Activated CD8-positive, alpha-beta memory T cell treated with anti-CD3 and anti-CD28 coated beads, Interleukin-2, amount 50 U/mL, for 4 hours (primary cell): Measurements from ENCODE around the gene ODAD3.
"Not testable (repeated sequence)": the region's sequence is repeated elsewhere in the genome, so short reads cannot be mapped to it uniquely, and the experiment has no call there.

Source experiments
- DNase-seq: peaks from one replicate; pipeline ENCODE4 v3.0.0-alpha.2; 2020

ODAD3 gene

GRCh38 chr19:11401808-11402543 is 32.9 kb downstream of the ODAD3 start:
- no peak for DNase-seq

- no peak for DNase-seq
These were observed 34.1 kb downstream of the ODAD3 start for GRCh38 chr19:11400798-11401197.

GRCh38 chr19:11399667-11400066 is 35.3 kb downstream of the ODAD3 start:
- no peak for DNase-seq

GRCh38 chr19:11397089-11397610 is 37.8 kb downstream of the ODAD3 start:
- no peak for DNase-seq

GRCh38 chr19:11390933-11391680 is 43.8 kb downstream of the ODAD3 start:
- no peak for DNase-seq

GRCh38 chr19:11390359-11390758 is 44.6 kb downstream of the ODAD3 start:
- no peak for DNase-seq

- no peak for DNase-seq
These were observed 47.5 kb downstream of the ODAD3 start for GRCh38 chr19:11387162-11388034.

GRCh38 chr19:11384778-11385129 is 50.2 kb downstream of the ODAD3 start:
- DNase-seq = no peak

- no peak for DNase-seq
These were observed 51.2 kb downstream of the ODAD3 start for GRCh38 chr19:11383706-11384048.

- peak; percentile 40 for DNase-seq
These were observed 51.8 kb downstream of the ODAD3 start for GRCh38 chr19:11382898-11383705.

- peak; percentile 94 for DNase-seq
These were observed 54.0 kb downstream of the ODAD3 start for GRCh38 chr19:11380653-11381537.

- no peak for DNase-seq
These were observed 55.0 kb downstream of the ODAD3 start for GRCh38 chr19:11379857-11380350.

GRCh38 chr19:11379269-11379845 is 55.6 kb downstream of the ODAD3 start:
- not testable (repeated sequence) for DNase-seq

GRCh38 chr19:11378319-11379189 is 56.4 kb downstream of the ODAD3 start:
- no peak for DNase-seq

GRCh38 chr19:11377756-11378155 is 57.2 kb downstream of the ODAD3 start:
- no peak for DNase-seq

- no peak for DNase-seq
These were observed 57.7 kb downstream of the ODAD3 start for GRCh38 chr19:11377237-11377636.

GRCh38 chr19:11375143-11375948 is 59.6 kb downstream of the ODAD3 start:
- peak; percentile 56 for DNase-seq

- DNase-seq = peak; percentile 96
These were observed 60.3 kb downstream of the ODAD3 start, which contains the start of gene SWSAP1 for GRCh38 chr19:11374433-11375142. SWSAP1 (plus strand) TSS chr19:11374666; CDS start chr19:11374681, 15 bp downstream.
